HG02885 (cell line): ENCODE results near the gene CLEC18A.
"Not testable (repeated sequence)": the region's sequence is repeated elsewhere in the genome, so short reads cannot be mapped to it uniquely, and the experiment has no call there.

ENCODE experiments used
- ATAC-seq: cut with Tn5 transposase; IDR thresholded peaks from one replicate; pipeline ENCODE4 v1.9.1; 2021; ENCODE audit warnings: mild to moderate bottlenecking; ENCODE audit not compliant: unreplicated experiment, poor library complexity

The CLEC18A gene

GRCh38 chr16:69943241-69944036 lies 7.7 kb upstream of the CLEC18A start:
- not testable (repeated sequence) for ATAC-seq

- ATAC-seq, result not testable (repeated sequence)
These were observed 723 bp upstream of the CLEC18A start for GRCh38 chr16:69950411-69950810.

- not testable (repeated sequence) for ATAC-seq
These were observed 518 bp downstream of the CLEC18A start for GRCh38 chr16:69951672-69952031.

- ATAC-seq, result not testable (repeated sequence)
These were observed 982 bp downstream of the CLEC18A start for GRCh38 chr16:69952116-69952515.

- not testable (repeated sequence) for ATAC-seq
These were observed 1.6 kb downstream of the CLEC18A start for GRCh38 chr16:69952572-69953355.

GRCh38 chr16:69954241-69954640 lies 3.1 kb downstream of the CLEC18A start:
- not testable (repeated sequence) for ATAC-seq

GRCh38 chr16:69963312-69963711 lies 12.2 kb downstream of the CLEC18A start:
- not testable (repeated sequence) for ATAC-seq

GRCh38 chr16:69964960-69965660 lies 14.0 kb downstream of the CLEC18A start:
- not testable (repeated sequence) for ATAC-seq

GRCh38 chr16:69965661-69966054 lies 14.5 kb downstream of the CLEC18A start:
- ATAC-seq, result not testable (repeated sequence)

GRCh38 chr16:69967688-69968087 lies 16.6 kb downstream of the CLEC18A start:
- not testable (repeated sequence) for ATAC-seq

- not testable (repeated sequence) for ATAC-seq
These were observed 17.0 kb downstream of the CLEC18A start for GRCh38 chr16:69968125-69968524.

GRCh38 chr16:69969657-69970056 lies 18.5 kb downstream of the CLEC18A start:
- ATAC-seq, result not testable (repeated sequence)

GRCh38 chr16:69972120-69972519 lies 21.0 kb downstream of the CLEC18A start:
- not testable (repeated sequence) for ATAC-seq

GRCh38 chr16:69972935-69973334 lies 21.8 kb downstream of the CLEC18A start:
- not testable (repeated sequence) for ATAC-seq

- not testable (repeated sequence) for ATAC-seq
These were observed 34.1 kb downstream of the CLEC18A start for GRCh38 chr16:69985196-69985595.

GRCh38 chr16:69997956-69998355 lies 46.8 kb downstream of the CLEC18A start:
- not testable (repeated sequence) for ATAC-seq

GRCh38 chr16:69999801-70000200 lies 48.7 kb downstream of the CLEC18A start:
- ATAC-seq, result not testable (repeated sequence)

- not testable (repeated sequence) for ATAC-seq
These were observed 52.4 kb downstream of the CLEC18A start for GRCh38 chr16:70003511-70003910.

- not testable (repeated sequence) for ATAC-seq
These were observed 57.5 kb downstream of the CLEC18A start for GRCh38 chr16:70008604-70009003.

- not testable (repeated sequence) for ATAC-seq
These were observed 59.5 kb downstream of the CLEC18A start for GRCh38 chr16:70010615-70011014.

GRCh38 chr16:70011120-70011519 lies 60.0 kb downstream of the CLEC18A start:
- ATAC-seq, result not testable (repeated sequence)
